Endothelial cell (in vitro differentiated cells): ENCODE measurements around the gene TTLL6. TPM values are rescaled to one million over a fixed set of nuclear protein-coding genes. Genes with fewer than 3 reads are reported as not detected.

Source experiments
- DNase-seq: peaks from one replicate; pipeline ENCODE4 v3.0.0; 2021; ENCODE audit warnings: low spot score
- H3K27ac Mint-ChIP-seq: one replicate; pipeline ENCODE4 v1.8.0; 2021; ENCODE audit warnings: mixed read lengths, inconsistent platforms; ENCODE audit not compliant: unreplicated experiment
- H3K27me3 Mint-ChIP-seq: one replicate; pipeline ENCODE4 v1.8.0; 2021; ENCODE audit warnings: mild to moderate bottlenecking, moderate library complexity, mixed read lengths, inconsistent platforms; ENCODE audit not compliant: unreplicated experiment
- H3K36me3 Mint-ChIP-seq: one replicate; pipeline ENCODE4 v1.8.0; 2021; ENCODE audit warnings: mild to moderate bottlenecking, low read depth, mixed read lengths, inconsistent platforms; ENCODE audit not compliant: unreplicated experiment
- H3K4me1 Mint-ChIP-seq: one replicate; pipeline ENCODE4 v1.8.0; 2021; ENCODE audit warnings: mild to moderate bottlenecking, mixed read lengths, inconsistent platforms; ENCODE audit not compliant: unreplicated experiment
- H3K4me3 Mint-ChIP-seq: one replicate; pipeline ENCODE4 v1.8.0; 2021; ENCODE audit warnings: mild to moderate bottlenecking, mixed read lengths, inconsistent platforms; ENCODE audit not compliant: unreplicated experiment
- H3K9me3 Mint-ChIP-seq: one replicate; pipeline ENCODE4 v1.8.0; 2021; ENCODE audit warnings: mixed read lengths, inconsistent platforms; ENCODE audit not compliant: unreplicated experiment
- CTCF ChIP-seq: fragments of 200-600 bp; sonication (generic); IDR thresholded peaks from one replicate; pipeline ENCODE4 v1.5.0; 2021; ENCODE audit warnings: antibody characterized with exemption; ENCODE audit not compliant: unreplicated experiment
- total RNA-seq: library from RNA; stranded (reverse); fragmentation: NEBNext Ultra II Directional; extraction: Animal tissue kit (Norgen Biotek cat#: 25700); gene quantifications from one replicate; pipeline ENCODE4 v1.2.1, GENCODE V29; 2021; ENCODE audit not compliant: unreplicated experiment

The TTLL6 gene
- total RNA-seq, 1 donor from 2014 or later: 0.87 TPM

DNA sequence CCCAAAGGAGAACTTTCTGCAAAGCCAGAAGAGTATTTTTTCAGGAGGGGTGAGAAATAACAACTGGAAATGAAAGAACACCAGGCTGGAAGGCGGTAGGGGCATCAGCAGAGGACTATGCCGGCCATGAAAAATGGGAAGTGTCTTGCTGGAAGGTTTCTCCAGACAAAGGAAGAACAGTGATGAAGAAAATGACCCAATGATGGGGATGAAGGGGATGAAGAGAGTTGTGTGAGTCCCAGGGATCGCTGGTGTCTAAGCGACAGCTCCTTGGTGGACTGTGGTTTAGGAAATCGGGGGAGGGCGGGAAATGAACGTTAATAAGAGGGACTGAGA is 623 bp downstream of the TTLL6 start:
- DNase-seq: no peak
- Mint-ChIP-seq H3K36me3 (no peaks in the 10 kb centered on the region), H3K27ac (no peak overlapping the region), H3K9me3 (no peaks in the 10 kb centered on the region), H3K4me3 (peak overlapping the region; percentile 83), H3K27me3 (peaks cover 9% of the 10 kb centered on the region), H3K4me1 (peaks cover 4% of the 10 kb centered on the region)
- TF ChIP-seq CTCF: no peak

- TF ChIP-seq CTCF: no peak
- no peaks in the 10 kb centered on the region for H3K9me3 Mint-ChIP-seq
- DNase-seq: no peak
- H3K27me3 Mint-ChIP-seq: peaks cover 9% of the 10 kb centered on the region
- no peak overlapping the region for H3K27ac Mint-ChIP-seq
- H3K4me1 Mint-ChIP-seq: peaks cover 4% of the 10 kb centered on the region
- H3K4me3 Mint-ChIP-seq: no peak overlapping the region
- no peaks in the 10 kb centered on the region for H3K36me3 Mint-ChIP-seq
These were observed 1.7 kb downstream of the TTLL6 start for GRCh38 chr17:48815311-48815710.

DNA sequence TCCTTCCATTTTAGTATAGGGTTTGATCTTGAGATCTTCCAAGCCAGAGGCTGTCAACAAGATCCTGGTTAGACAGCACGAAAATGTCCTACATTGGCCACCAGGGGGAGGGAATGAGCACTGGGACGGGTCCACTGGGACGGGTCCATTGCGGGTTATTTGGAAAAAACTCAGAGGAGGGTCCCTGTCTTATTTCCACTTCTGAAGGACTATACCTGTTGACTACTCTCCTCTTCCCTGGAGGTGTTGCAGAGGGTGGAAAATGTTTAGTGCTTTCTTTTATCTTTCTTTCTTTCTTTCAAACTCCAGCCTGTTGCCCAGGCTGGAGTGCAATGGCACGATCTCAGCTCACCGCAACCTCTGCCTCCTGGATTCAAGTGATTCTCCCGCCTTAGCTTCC is 2.5 kb downstream of the TTLL6 start:
- peak; percentile 80 for TF ChIP-seq CTCF
- H3K9me3 Mint-ChIP-seq: no peaks in the 10 kb centered on the region
- H3K4me3 Mint-ChIP-seq: no peak overlapping the region
- no peak overlapping the region for H3K27ac Mint-ChIP-seq
- H3K4me1 Mint-ChIP-seq: peaks cover 4% of the 10 kb centered on the region
- no peaks in the 10 kb centered on the region for H3K36me3 Mint-ChIP-seq
- peak; percentile 74 for DNase-seq
- peaks cover 9% of the 10 kb centered on the region for H3K27me3 Mint-ChIP-seq

- H3K4me1 Mint-ChIP-seq: peaks cover 4% of the 10 kb centered on the region
- no peaks in the 10 kb centered on the region for H3K9me3 Mint-ChIP-seq
- H3K36me3 Mint-ChIP-seq: no peaks in the 10 kb centered on the region
- DNase-seq: no peak
- no peak overlapping the region for H3K4me3 Mint-ChIP-seq
- no peak for TF ChIP-seq CTCF
- H3K27ac Mint-ChIP-seq: no peak overlapping the region
- peaks cover 7% of the 10 kb centered on the region for H3K27me3 Mint-ChIP-seq
These were observed 5.0 kb downstream of the TTLL6 start for GRCh38 chr17:48812001-48812400.

DNA sequence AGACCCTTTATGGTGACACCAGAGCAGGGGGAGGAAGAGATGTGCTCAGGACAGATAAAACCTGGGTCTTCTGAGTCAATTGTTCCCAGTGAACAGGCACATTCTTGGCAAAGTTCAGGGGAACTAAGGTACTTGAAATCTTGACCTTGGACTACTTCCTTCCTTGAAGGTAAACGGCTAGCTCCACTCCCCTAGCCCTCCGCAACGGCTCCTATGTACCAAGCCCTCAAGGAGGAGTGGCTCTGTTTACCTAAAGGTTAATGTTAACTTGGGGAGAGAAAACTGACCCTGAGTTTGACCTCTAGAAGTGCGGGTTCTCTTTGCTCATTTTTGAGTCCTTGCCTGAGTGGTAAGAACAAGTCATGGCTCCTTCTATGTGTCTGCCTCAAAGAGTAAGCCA is 7.8 kb downstream of the TTLL6 start:
- Mint-ChIP-seq H3K27me3 (peaks cover 3% of the 10 kb centered on the region), H3K4me3 (no peak overlapping the region), H3K4me1 (peaks cover 5% of the 10 kb centered on the region), H3K36me3 (no peaks in the 10 kb centered on the region), H3K27ac (no peak overlapping the region), H3K9me3 (no peaks in the 10 kb centered on the region)
- TF ChIP-seq CTCF: no peak
- DNase-seq: no peak
